GM18519 (cell line): Measurements from ENCODE around the gene LDLRAD4.

Source experiments
- ATAC-seq: cut with Tn5 transposase; IDR thresholded peaks from one replicate; pipeline ENCODE4 v1.9.1; 2021; ENCODE audit warnings: mild to moderate bottlenecking, moderate library complexity; ENCODE audit not compliant: unreplicated experiment, low FRiP score

LDLRAD4 gene

DNA sequence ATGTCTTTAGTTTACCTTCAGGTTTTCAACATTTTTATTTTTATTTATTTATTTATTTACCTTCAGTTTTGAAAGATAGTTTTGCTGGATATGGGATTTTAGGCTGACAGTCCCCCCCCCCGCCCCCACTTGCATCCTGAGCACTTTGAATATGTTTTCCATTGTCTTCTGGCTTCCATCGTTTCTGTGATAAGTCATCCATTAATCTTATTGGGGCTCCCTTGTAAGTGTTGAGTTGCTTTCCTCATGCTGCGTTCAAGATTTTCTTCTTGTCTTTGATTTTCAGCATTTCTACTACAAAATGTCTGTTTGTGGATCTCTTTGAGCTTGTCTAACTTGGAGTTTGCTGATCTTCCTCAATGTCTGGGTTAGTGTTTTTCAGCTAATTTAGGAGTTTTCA lies 19.4 kb upstream of the LDLRAD4 start:
- no peak for ATAC-seq

- no peak for ATAC-seq
Observed at GRCh38 chr18:13201292-13201691, 17.3 kb upstream of the LDLRAD4 start.

DNA sequence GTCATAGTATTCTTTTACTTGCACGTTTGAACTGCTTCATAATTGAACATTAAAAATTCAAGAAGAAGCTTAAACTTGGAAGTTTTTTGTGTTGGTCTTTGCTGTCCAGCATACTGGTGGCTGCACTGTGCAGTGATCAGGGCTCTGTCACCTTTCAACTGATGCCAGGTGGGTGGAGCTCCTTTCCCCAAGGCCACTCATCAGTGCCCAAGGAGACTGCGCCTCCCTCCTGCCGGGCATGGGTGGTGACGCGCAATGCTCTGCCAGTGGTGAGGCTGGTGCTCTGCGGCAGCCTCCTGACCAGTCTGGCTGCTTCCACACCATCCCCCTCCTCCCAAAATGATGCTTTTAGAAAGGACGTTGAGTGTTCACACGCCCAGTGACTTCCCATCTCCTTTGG lies 16.0 kb upstream of the LDLRAD4 start:
- no peak for ATAC-seq

DNA sequence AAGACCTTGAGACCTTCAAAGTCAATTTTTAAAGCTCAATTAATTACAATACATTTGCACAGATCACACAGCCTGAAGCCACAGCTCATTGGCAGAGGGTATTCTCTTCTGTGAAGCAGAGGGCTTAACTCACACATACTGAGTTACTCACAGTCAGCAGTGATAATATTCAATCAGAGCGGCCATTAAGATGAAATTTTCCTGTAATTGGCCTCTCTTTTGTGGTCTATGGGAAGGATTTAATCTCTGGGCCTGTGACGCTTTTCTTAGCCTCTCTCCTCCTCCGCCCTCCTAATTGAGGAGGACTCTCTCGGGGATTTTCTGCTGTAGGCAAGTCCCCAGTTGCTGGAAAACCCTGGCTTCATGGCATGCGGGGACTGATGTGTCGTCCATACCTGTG lies 12.3 kb upstream of the LDLRAD4 start:
- no peak for ATAC-seq

DNA sequence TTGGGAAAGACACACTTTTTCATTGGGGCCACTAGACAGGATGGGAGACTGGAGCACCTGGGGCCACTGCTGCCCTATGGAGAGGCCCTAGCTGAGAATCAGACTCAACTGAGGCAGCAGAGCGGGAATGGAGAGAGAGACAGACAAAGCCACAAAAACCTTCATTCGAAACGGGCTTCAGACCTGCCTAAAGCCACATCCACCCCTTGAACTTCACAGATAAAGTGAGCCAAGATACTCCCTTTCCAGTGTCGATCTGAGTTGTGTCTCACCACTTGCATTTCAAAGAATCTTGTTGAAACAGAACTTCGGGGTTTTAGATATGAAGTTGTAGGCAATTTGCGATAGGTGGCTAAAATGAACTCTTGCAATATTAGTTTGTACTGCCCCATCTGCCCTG lies 11.3 kb upstream of the LDLRAD4 start:
- ATAC-seq = no peak

DNA sequence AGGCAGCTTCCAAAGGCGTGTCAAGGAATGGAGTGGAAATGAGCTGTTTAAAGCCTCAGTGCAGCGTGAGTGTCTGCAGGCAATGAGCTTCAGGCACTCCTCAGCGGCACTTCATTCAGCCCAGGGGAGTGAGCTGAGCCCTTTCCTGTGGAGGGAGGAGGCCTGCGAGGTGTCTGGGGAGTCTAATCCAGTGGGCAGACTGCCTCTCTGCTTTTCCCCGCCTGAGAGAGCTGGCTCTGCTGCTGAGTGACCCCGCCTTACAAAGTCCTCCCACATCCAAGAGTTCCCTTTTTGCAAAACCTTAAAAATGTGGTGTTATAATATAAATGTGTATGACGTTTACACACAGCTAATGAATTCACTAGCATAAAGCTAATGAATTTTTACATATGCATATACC lies 7.0 kb upstream of the LDLRAD4 start:
- no peak for ATAC-seq

- no peak for ATAC-seq
Observed at GRCh38 chr18:13213036-13213795, 5.3 kb upstream of the LDLRAD4 start.

GRCh38 chr18:13214609-13215008 lies 4.0 kb upstream of the LDLRAD4 start:
- ATAC-seq = no peak

GRCh38 chr18:13216092-13216582 lies 2.4 kb upstream of the LDLRAD4 start:
- ATAC-seq = peak; percentile 51

DNA sequence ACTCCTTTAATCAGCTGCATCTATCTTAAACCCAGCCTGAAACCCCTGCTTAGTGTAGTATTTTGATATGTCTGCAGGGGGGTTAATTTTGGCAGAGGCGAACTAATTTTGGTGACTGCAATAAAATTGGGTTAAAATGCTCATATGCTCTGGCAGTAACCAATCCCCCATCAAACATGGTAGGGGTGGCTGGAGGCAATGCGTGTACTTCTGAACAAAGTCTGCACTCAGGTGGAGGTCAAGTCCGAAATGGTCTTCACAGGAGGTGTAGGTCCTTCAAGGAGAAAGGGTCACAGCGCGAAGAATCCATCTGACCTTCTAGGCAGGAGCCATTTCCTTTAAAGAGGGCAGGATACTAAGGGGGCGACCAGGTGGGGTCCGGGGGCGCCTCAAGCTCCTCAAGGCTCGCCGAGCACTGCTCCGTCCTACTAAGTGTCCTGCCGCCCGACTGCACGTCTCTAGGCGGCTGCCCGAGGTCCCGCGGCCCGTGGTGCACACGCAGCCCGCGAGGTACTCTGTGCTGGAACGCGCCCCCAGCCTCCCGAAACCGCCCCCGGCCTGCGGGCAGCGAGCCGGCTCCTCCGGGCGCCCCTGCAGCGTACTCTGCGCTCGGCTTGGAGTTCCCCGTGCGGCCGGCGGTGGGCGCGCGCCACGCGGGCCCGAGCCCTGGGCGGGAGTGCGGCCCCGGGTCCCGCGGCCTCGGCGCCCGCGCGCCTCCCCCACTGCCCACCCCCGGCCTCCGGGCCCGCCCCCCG lies 1.7 kb upstream of the LDLRAD4 start:
- no peak for ATAC-seq

GRCh38 chr18:13217466-13217961 lies 1.0 kb upstream of the LDLRAD4 start:
- ATAC-seq = no peak

DNA sequence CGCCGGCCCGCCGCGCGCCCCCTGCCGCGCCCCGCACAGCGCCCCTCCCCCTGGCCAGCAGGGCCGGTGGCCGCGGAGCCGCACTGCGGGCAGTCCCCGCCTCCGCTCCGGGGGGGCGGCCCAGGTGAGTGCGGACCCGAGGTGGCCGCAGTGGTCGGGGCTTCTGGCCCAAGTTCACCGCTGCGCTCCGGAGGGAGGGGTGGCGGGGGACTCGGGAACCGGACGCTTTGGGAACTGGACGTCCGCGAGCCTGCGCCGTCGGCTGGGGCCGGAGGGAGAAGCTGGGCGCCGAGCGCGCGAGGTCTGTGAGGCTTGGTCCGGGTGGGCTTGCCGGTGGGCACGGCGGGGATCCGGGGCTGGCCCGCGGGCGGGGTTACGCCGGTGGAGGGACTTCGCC lies 591 bp upstream of the LDLRAD4 start:
- ATAC-seq = no peak

DNA sequence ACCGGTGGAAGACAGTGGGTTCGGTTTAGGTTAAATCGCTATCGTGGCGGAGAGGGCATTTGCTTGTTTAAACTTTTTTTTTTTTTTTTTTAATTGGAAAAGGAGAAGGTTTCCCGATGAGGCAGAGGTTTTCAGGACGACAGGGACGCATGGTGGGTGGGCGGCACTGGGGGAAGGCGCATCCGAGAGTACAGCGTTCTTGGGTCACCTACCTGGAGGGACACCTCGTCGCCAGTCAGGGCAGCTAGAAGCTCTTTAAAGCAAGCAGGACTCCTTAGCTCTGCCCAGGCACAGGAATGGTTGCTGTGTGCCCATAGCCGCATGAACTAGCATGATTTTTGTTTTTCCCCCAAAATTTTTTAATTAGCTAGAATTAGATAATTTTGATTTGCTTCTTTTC lies 437 bp downstream of the LDLRAD4 start:
- no peak for ATAC-seq

DNA sequence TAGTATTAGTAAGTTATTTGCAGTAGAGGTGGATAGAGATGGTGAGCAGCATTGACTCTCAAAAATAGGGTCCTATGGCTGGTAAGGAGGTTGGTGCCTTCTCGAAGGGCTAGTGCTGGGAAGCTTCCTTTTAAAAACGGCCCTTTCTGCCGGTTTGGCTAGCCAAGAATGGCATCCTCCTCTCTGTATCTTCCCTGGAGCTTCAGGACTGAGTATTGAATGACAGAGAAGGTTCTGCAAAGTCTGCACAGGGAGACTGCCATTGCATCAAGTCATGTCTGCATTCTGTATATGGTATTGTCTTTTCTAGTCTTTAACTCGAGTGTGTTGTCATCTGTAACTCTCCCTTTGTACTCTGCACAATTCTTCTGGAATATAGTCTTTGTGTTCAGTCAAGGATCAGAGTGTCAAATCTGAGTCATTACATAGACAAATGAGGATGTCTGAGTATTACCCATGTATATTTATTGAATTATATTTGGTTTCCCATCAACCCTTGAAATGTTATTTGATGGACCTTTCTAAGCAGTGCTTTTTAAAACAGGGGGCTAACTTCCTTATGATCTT lies 1.1 kb downstream of the LDLRAD4 start:
- ATAC-seq = no peak

DNA sequence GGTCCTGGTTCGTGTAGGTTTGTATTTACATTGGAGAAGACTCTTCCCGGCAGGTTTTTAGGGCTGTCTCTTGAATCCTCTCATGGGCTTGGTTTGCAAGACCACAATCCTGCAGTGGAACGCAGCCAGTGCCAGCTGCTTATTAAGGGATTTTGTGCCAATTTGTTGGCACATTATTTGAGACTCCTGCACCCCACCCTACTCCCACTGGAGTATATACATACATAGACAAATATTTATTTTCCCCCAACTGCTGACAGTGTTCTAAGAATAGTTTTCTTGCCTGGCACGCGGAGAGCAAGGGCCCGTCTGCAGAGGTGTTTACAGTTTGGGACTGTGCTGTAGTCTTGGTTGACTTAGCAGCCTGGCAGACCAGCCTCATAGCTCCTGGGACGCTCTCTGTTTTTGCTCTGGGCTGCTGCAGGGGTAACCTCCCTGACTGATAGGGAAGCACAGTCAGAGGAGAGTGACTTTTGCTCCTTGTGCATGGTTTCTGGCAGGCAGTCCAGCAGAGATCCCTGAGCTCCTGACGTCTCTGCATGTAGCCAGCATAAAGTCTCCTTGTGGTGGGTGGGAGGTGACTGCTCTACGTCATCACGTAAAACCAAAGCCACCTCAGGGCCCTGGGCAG lies 1.9 kb downstream of the LDLRAD4 start:
- ATAC-seq = no peak

- no peak for ATAC-seq
Observed at GRCh38 chr18:13221869-13222855, 3.6 kb downstream of the LDLRAD4 start.

DNA sequence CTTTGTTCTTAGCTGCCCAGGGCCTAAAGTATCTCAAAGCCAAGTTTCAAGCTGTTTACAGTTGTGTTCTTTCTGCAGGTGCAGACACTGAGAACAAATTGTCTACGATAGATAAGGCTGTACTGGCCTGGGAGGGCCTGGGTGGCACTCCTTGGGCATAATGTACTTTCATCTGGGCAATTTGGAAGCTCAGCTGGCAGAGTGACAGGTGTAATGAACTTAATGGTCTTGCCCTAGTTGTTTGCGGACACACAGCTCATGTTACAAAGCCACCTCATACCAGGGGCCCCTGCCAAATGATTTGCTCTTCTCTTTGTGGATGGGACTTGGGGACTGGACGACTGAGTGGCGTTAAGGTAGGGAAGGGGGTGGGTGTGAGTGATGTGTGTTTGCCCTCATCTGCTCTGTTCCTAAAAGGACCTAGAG lies 4.3 kb downstream of the LDLRAD4 start:
- no peak for ATAC-seq

GRCh38 chr18:13223311-13224143 lies 5.0 kb downstream of the LDLRAD4 start:
- no peak for ATAC-seq

DNA sequence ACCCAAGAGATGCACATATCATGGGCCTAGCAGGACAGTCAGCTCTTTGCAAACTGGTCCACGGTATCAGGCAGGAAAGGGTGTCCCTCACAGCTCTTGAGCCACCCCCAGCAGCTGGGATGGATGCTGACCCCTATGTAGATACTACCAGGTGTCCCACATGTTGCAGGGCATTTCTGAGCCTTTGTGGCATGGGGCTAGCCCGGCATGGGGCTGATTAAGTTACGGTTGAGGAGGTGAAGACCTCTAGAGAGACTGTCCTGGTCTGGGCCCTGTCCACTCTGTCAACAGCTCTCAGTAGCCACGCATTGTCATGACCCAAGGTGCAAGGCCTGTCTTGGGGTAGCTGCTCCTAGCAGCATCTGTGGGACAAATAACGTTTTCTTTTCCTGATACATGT lies 6.7 kb downstream of the LDLRAD4 start:
- ATAC-seq = no peak
